ENCODE data around the gene MAP4K4.
A peak's percentile ranks its signal among the peaks of the same experiment; 100 is the strongest.

Gene MAP4K4

DNA sequence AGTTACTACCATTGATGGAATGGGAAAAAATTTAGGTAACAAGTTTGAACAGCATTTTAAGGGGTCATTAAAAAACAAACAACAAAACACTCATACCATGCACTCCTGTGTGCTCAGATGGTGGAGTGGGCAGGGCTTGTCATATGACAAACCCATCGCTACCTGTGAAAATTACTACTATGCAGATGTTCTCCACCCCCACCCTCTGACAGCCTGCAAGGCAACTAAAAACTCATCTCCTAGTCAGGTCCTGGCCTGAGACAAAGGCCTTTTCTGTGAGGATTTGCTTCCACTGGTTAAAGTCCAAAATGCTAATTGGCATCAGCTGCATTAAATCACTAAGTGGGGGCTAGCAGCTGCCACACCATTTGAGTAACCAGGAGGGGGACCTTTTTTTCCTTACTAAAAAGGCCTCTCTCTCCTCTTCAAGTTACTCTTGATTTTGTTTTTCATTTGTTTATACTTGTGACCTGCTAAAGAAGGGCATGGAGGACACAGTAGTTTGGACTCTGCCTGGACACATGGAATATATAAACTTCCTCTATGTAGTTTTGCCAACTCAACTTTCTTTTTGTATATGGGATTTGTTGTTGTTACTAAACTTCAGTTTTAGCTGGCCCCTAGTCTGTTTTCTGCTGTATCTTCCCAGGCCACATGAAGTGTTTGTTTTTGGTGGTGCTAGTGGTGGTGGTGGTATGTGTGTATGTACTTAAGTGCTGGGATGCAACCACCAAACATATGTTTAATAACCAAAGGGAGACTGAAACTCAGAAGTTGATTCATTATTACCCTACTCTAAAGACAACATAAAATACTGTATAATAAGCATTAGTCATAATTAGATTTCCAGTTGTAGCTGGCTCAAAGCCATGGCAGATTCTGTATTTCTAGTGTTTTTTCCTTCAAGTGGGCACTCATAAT lies 121.3 kb downstream of the MAP4K4 start:
- no peak for DNase-seq

- DNase-seq = no peak
These were observed 123.0 kb downstream of the MAP4K4 start for GRCh38 chr2:101820519-101820918.

DNA sequence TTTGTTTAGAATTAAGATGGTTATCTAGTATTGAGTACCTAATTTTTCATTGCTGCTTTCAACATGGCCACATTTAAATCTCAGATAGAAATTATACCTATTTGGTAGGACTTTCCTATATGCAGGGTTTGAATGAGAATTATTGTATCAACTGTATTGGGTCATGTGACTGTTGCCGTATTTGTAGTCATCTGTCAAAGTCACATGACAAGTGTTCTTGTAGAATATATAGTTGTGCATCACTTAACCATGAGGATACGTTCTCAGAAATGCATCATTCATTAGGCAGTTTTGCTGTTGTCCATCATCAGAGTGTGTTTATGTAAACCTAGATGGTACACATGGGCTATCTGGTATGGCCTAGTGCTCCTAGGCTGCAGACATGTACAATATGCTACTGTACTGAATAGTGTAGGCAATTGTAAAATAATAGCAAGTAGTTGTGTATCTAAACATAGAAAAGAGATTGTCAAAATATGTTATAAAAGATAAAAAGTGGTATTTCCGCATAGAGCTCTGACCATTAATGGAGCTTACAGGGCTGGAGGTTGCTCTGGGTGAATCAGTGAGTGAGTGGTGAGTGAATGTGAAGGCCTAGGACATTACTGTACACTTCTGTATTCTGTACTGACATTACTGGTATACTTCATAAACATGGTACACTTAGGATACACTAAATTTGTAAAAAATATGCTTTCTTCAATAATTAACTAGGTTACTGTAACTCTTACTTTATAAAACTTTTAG lies 123.7 kb downstream of the MAP4K4 start:
- no peak for DNase-seq

DNA sequence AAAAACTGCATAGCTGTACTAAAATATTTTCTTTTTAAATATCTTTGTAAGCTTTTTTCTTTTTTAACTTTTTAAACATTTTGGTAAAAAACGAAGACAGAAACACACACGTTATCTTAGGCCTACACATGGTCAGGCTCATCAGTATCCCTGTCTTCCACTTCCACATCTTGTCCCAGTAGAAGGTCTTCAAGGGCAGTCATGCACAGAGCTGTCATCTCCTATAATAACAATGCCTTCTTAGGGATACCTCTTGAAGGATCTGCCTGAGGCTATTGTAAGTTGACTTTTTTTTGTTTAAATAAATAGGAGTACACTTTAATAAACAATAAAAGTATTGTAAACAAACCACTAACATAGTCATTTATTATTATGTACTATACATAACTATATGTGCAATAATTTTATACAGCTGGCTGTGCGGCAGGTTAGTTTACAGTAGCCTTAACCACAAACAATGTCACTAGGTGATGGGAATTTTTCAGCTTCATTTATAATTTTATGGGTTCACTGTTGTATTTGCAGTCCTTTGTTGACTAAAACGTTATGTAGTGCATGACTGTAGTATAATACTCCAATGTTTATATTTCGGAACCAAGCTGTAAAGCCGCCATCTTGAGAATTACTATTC lies 124.4 kb downstream of the MAP4K4 start:
- no peak for DNase-seq

DNA sequence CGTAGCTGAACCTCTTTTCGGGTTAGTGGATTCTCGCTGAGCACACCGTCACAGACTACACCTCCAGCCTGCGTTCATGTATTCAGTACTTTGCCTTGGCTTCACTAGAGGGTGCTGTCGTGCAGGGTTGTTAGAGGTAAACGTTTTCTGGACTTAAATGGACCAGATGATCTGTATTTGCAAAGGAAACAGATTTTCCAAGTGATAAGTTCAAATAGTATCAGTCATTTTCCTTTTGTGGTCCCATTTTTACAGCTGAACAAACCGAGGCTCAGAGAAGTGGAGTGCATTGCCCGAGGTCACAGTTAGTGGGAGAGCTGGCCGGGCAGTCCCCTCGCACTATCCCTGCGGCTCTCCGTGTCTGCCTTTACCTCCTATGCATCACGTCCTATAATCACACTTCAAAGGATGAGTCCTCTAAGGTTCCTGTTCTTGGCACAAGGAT lies 125.9 kb downstream of the MAP4K4 start:
- peak; percentile 35 to 68 (median 60) for DNase-seq

DNA sequence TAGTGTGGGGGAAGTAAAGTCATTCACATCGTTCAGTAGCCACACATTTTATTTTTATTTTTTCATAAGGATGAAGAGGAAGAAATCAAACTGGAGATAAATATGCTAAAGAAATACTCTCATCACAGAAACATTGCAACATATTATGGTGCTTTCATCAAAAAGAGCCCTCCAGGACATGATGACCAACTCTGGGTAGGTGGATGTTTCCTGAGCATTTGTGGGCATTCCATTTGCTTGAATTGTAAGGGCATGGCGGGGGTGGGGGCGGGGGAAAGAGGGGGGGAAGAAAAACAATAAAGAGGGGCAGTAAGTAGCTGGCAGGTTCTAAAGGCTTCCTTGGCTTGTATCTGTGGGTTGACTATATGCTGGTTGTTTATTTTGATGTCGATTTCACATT lies 126.4 kb downstream of the MAP4K4 start:
- no peak for DNase-seq

GRCh38 chr2:101826716-101827115 lies 129.2 kb downstream of the MAP4K4 start:
- DNase-seq = no peak

DNA sequence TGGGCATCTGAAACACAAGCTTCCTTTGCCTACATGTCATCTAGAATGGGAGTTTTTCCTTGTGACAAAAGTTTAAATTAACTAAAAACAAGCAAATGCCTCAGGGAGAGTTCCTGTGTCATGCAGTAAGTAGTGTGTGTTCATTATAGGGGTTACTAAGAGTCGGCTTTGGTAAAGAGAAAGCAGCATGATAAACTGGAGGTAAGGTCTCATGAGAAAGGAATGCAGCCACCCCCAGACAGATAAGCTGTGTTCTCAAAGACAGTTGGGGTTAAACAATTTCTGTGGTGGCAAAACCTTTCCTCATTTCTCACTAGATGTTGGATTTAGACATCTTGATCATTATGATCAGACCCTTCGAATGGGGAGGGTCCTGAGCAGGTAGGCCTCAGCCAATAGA lies 129.7 kb downstream of the MAP4K4 start:
- DNase-seq = no peak

GRCh38 chr2:101828257-101828656 lies 130.8 kb downstream of the MAP4K4 start:
- DNase-seq = peak in 3 of 6 experiments; percentile 65 to 71 (median 65)

GRCh38 chr2:101828673-101829334 lies 131.3 kb downstream of the MAP4K4 start:
- DNase-seq = no peak

DNA sequence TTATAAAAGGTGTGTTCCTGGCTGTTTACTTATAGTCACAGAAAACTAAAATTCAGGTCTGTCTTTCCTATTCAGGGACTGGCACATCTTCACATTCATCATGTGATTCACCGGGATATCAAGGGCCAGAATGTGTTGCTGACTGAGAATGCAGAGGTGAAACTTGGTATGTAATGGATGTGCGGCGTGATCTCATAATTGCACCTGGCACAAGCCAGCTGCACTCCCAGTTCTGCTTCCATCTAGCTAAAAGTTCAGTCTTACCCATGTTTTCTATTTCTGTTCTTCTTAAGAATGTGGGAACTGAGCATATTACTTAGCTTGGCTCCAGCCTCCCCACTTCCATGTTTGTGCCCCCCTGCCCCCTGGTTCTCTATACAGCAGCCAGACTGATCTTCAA lies 131.9 kb downstream of the MAP4K4 start:
- DNase-seq = no peak

- no peak for DNase-seq
These were observed 132.6 kb downstream of the MAP4K4 start for GRCh38 chr2:101830146-101830545.

DNA sequence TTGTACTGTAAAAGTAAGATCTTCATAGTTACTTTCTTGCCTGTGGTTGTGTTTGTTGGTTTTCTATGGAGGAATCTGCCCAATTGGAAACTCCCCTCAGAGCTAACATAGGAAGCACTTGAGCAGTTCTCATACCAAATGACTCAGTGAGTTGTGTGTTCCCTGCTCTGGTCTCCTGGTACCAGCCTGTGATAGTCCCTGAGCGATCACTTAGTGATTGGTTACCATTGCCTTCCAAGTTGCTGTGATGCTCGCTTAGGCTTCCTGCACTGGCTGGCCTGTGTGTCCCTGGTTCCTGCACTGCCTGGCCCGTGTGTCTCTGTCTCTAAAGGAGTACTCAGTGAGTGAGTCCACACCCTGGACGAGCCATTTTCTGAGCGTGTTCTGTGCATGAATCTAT lies 133.0 kb downstream of the MAP4K4 start:
- no peak for DNase-seq

DNA sequence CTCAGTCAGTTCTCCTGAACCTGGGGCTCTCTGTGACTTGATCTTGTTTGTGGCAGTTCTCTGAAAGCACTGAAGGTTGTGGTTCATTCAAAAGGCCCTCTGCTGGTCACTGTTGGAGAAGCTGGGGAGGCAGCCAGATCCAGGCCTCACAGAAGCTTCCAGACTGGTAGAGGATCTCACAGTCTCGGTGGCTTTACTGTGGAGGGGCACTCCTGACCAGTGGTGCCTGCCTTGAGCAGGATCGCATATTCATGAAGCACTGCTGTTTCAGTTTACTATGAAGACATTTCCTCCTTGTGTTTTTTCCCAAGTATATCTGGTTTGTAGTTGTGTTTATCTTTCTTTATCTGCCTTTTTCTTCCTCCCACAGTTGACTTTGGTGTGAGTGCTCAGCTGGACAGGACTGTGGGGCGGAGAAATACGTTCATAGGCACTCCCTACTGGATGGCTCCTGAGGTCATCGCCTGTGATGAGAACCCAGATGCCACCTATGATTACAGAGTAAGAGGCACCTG lies 133.9 kb downstream of the MAP4K4 start:
- DNase-seq = peak; percentile 17 to 60 (median 44)

DNA sequence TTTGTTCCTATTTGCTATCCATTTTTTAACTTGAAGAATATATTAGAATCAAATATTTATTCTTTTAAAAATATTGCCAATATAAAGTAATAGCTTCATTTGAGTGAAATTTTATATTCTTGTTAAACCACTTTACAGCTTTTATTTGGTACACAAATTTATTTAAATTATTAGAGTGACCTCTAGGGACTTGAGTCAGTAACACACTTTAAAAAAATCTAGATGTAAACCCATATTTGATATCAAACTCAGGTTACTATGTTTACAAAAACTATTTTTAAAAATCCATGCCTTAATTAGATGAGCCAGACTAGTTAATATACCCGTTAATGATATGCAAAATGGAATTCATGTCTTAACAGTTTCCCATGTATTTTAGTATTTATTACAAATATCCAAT lies 134.6 kb downstream of the MAP4K4 start:
- DNase-seq = no peak

DNA sequence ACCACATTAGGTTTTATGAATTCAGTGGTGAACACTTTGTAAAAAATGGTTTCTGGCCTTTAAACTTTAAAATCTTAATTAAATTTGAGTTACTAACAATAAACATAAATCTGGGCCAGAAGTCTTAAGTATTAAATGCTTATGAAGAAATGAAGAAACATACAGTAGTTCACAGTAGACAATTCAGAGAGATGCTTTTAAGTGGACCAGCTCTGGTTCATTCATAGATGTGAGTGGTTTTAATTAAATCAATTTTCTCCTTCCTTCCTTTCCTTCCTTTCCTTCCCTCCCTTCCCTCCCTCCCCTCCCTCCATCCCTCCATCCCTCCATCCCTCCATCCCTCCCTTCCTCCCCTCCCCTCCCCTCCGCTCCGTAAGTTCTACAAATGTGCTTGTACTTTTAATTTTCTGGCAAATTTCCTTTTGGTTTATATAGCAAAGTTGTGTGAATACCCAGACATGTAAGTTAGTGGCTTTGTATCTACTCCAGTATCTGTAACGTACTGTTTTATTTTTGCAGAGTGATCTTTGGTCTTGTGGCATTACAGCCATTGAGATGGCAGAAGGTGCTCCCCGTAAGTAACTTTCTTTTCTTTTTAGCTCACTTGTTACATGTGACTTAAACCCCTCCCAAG lies 136.5 kb downstream of the MAP4K4 start:
- no peak for DNase-seq

DNA sequence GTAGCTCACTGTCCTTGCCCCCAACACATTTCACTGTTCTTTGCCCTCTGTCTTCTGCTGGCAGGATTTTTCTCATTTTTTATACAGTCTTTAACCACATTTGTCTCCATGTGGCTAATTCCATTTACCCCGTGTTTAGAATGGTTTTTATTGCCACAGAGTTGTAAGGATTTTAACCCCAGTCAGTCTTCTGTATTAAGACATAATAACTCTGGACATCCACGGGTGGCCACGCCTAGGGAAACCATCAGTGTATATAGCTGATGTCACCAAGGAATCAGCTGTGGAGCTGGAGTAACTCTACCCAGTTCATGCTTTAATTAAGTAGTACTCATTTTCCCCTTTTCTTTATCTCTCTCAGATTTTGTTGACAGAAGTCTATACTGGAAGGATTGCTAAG lies 139.8 kb downstream of the MAP4K4 start:
- no peak for DNase-seq

- DNase-seq = no peak
These were observed 144.3 kb downstream of the MAP4K4 start for GRCh38 chr2:101841679-101842327.

DNA sequence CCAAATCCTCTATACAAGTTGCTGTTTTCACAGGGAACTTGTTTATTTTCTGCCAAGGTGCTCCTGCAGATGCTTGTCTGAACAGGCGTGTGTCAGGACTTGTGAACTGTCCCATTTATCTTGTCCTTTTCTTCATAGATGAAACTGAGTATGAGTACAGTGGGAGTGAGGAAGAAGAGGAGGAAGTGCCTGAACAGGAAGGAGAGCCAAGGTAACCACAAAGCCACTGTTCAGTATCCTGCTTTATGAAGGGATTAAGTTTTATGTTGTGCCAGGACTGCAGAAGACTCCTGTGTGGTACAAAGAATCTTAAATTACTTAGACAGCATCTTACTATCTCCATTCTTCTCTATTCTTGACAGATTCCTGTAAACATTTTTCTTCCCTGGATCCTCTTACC lies 145.0 kb downstream of the MAP4K4 start:
- DNase-seq = no peak

DNA sequence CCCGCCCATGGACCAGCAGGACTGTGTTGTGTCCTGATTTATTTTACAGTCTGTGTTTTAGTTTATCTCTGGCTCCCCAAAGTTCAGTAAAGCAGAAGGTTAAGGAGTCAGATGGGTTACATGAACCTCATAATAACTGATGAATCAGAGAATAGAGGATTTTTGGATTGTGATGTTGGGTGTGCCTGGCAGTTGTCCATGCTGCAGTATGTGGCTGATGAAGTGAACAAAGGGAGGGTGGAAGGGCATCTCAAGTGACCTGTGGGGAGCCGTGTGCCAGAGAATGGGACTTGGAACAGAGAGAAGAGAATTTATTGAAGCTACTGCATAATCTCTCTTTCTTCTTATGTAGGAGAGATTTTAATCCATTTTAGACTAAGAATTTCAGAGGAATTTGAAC lies 145.5 kb downstream of the MAP4K4 start:
- no peak for DNase-seq

- DNase-seq = no peak
These were observed 146.0 kb downstream of the MAP4K4 start for GRCh38 chr2:101843471-101843870.
